ENCODE results near the gene TRAPPC2. TPM values are rescaled to one million over a fixed set of nuclear protein-coding genes. Genes with fewer than 3 reads are reported as not detected.
"Not testable (repeated sequence)": the region's sequence is repeated elsewhere in the genome, so short reads cannot be mapped to it uniquely, and the experiment has no call there.

TRAPPC2 gene
- total RNA-seq, 1 donor, result 23.5 TPM

GRCh38 chrX:13684361-13684760 lies 50.1 kb downstream of the TRAPPC2 start:
- no peaks in the 10 kb centered on the region for H3K4me1 ChIP-seq (ENCODE audit: insufficient read depth, low read length)
- no peak overlapping the region for H3K27ac ChIP-seq (ENCODE audit: low read depth, low read length)
- peaks cover 5% of the 10 kb centered on the region for H3K79me2 ChIP-seq (ENCODE audit: insufficient read depth, low read length)
- no peaks in the 10 kb centered on the region for H3K9me3 ChIP-seq (ENCODE audit: low read depth, low read length)
- H2AFZ ChIP-seq (ENCODE audit: low read length), result no peak overlapping the region
- no peak overlapping the region for H3K4me2 ChIP-seq (ENCODE audit: insufficient read depth, low read length)
- no peaks in the 10 kb centered on the region for H3K36me3 ChIP-seq (ENCODE audit: insufficient read depth, low read length)
- TF ChIP-seq, protein P1, sequence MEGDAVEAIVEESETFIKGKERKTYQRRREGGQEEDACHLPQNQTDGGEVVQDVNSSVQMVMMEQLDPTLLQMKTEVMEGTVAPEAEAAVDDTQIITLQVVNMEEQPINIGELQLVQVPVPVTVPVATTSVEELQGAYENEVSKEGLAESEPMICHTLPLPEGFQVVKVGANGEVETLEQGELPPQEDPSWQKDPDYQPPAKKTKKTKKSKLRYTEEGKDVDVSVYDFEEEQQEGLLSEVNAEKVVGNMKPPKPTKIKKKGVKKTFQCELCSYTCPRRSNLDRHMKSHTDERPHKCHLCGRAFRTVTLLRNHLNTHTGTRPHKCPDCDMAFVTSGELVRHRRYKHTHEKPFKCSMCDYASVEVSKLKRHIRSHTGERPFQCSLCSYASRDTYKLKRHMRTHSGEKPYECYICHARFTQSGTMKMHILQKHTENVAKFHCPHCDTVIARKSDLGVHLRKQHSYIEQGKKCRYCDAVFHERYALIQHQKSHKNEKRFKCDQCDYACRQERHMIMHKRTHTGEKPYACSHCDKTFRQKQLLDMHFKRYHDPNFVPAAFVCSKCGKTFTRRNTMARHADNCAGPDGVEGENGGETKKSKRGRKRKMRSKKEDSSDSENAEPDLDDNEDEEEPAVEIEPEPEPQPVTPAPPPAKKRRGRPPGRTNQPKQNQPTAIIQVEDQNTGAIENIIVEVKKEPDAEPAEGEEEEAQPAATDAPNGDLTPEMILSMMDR (IDR thresholded peaks at IDR 0.05; ENCODE audit: extremely low read depth, low read depth, low read length), result no peak
- H3K27me3 ChIP-seq (ENCODE audit: insufficient read depth, low read length), result no peaks in the 10 kb centered on the region
- H3K4me3 ChIP-seq (ENCODE audit: insufficient read depth, low read length), result no peak overlapping the region
- H4K20me1 ChIP-seq (ENCODE audit: insufficient read depth, low read length), result no peaks in the 10 kb centered on the region
- no peak for DNase-seq (ENCODE audit: insufficient read length, low spot score, missing footprints)

DNA sequence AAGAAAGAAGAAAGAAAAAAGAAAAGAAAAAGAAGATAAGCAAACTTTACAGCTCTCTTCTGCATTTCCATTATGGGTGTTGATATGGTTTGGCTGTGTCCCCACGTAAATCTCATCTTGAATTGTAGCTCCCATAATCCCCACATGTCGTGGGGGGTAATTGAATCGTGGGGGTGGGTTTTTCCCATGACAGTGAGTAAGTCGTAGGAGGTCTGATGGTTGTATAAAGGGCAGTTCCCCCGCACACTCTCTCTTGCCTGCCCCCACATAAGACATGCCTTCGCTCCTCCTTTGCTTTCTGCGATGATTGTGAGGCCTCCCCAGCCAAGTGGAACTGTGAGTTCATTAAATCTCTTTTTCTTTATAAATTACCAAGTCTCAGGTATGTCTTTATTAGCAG lies 52.8 kb downstream of the TRAPPC2 start:
- H3K27me3 ChIP-seq (ENCODE audit: insufficient read depth, low read length), result no peaks in the 10 kb centered on the region
- TF ChIP-seq, protein P1 (IDR thresholded peaks at IDR 0.05; ENCODE audit: extremely low read depth, low read depth, low read length), result no peak
- no peak overlapping the region for H3K27ac ChIP-seq (ENCODE audit: low read depth, low read length)
- no peaks in the 10 kb centered on the region for H3K79me2 ChIP-seq (ENCODE audit: insufficient read depth, low read length)
- H4K20me1 ChIP-seq (ENCODE audit: insufficient read depth, low read length), result no peaks in the 10 kb centered on the region
- no peaks in the 10 kb centered on the region for H3K9me3 ChIP-seq (ENCODE audit: low read depth, low read length)
- H3K4me3 ChIP-seq (ENCODE audit: insufficient read depth, low read length), result no peak overlapping the region
- no peak overlapping the region for H3K4me2 ChIP-seq (ENCODE audit: insufficient read depth, low read length)
- H3K4me1 ChIP-seq (ENCODE audit: insufficient read depth, low read length), result no peaks in the 10 kb centered on the region
- DNase-seq (ENCODE audit: insufficient read length, low spot score, missing footprints), result no peak
- no peaks in the 10 kb centered on the region for H3K36me3 ChIP-seq (ENCODE audit: insufficient read depth, low read length)
- H2AFZ ChIP-seq (ENCODE audit: low read length), result no peak overlapping the region

- H2AFZ ChIP-seq (ENCODE audit: low read length); DNase-seq (ENCODE audit: insufficient read length, low spot score, missing footprints); H3K9me3 ChIP-seq (ENCODE audit: low read depth, low read length); H3K4me3 ChIP-seq (ENCODE audit: insufficient read depth, low read length); H3K79me2 ChIP-seq (ENCODE audit: insufficient read depth, low read length); H3K27ac ChIP-seq (ENCODE audit: low read depth, low read length); H3K4me2 ChIP-seq (ENCODE audit: insufficient read depth, low read length); H3K36me3 ChIP-seq (ENCODE audit: insufficient read depth, low read length); H3K27me3 ChIP-seq (ENCODE audit: insufficient read depth, low read length); H3K4me1 ChIP-seq (ENCODE audit: insufficient read depth, low read length); H4K20me1 ChIP-seq (ENCODE audit: insufficient read depth, low read length): not testable (repeated sequence)
Measured at GRCh38 chrX:13679700-13680099, 54.7 kb downstream of the TRAPPC2 start.

DNA sequence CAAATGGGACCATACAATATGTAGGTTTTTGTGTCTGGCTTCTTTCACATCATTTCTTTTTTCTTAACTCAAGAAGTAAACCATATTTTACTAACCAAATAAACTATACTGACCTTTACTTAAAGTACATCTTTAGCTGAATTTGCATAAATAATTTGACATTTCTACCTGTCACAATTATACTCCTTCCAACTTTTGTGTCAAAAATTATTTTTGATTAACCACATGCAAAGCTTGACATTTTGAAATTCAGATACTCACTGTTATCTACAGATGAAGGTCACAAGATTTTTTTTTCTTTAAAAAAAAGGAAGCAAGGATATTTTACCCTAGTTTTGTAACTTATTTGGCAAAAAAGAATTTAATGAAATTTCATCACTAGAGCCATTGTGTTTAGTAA lies 57.5 kb downstream of the TRAPPC2 start:
- Histone ChIP-seq H3K4me2 (ENCODE audit: insufficient read depth, low read length) (no peak overlapping the region), H3K36me3 (ENCODE audit: insufficient read depth, low read length) (no peaks in the 10 kb centered on the region), H2AFZ (ENCODE audit: low read length) (no peak overlapping the region), H3K4me3 (ENCODE audit: insufficient read depth, low read length) (no peak overlapping the region), H3K79me2 (ENCODE audit: insufficient read depth, low read length) (no peaks in the 10 kb centered on the region), H3K27me3 (ENCODE audit: insufficient read depth, low read length) (no peaks in the 10 kb centered on the region), H4K20me1 (ENCODE audit: insufficient read depth, low read length) (no peaks in the 10 kb centered on the region), H3K4me1 (ENCODE audit: insufficient read depth, low read length) (no peaks in the 10 kb centered on the region), H3K27ac (ENCODE audit: low read depth, low read length) (no peak overlapping the region), H3K9me3 (ENCODE audit: low read depth, low read length) (no peaks in the 10 kb centered on the region)
- no peak for DNase-seq (ENCODE audit: insufficient read length, low spot score, missing footprints)
- TF ChIP-seq, protein P1 (IDR thresholded peaks at IDR 0.05; ENCODE audit: extremely low read depth, low read depth, low read length), result no peak
